Ovary (tissue), 9 donors: ENCODE data around the gene CEMP1. TPM values are rescaled to one million over a fixed set of nuclear protein-coding genes. Genes with fewer than 3 reads are reported as not detected.
A peak's percentile ranks its signal among the peaks of the same experiment; 100 is the strongest.
"Not testable (repeated sequence)": the region's sequence is repeated elsewhere in the genome, so short reads cannot be mapped to it uniquely, and the experiment has no call there.

ENCODE experiments used
- DNase-seq, 5 donors: peaks; one replicate each; pipeline ENCODE4 v3.0.0-alpha.2; 2019 to 2020
- H3K27ac ChIP-seq, 2 donors: fragments of 200-600 bp; one replicate each; pipeline versions ENCODE4 v1.5.1 to v1.8.0; 2019 to 2022
- H3K27me3 ChIP-seq: fragments of 200-600 bp; one replicate; pipeline ENCODE4 v1.8.0; 2022
- H3K36me3 ChIP-seq: fragments of 200-600 bp; sonication (generic); one replicate; pipeline ENCODE4 v1.5.1; 2019
- H3K4me1 ChIP-seq: one replicate; pipeline ENCODE4 v1.8.1; 2013; ENCODE audit warnings: mild to moderate bottlenecking, moderate library complexity; ENCODE audit not compliant: insufficient read depth
- H3K4me3 ChIP-seq: fragments of 200-600 bp; sonication (generic); one replicate; pipeline ENCODE4 v1.5.1; 2017
- H3K9me3 ChIP-seq, 2 donors: fragments of 200-600 bp in 1 of 2; sonication (generic) in 1 of 2; one replicate each; pipeline versions ENCODE4 v1.5.1 to v1.8.1; 2013 to 2019; ENCODE audit warnings: mild to moderate bottlenecking in 1 of 2, moderate library complexity in 1 of 2
- WGBS, 3 donors: extraction: QIAGEN DNeasy Blood & Tissue Kit in 1 of 3; methylation state at CpG; one replicate each; pipeline versions ENCODE4 v1.1.5 to v1.1.7; 2013 to 2017; 5-methylcytosine and 5-hydroxymethylcytosine counted together
- intact Hi-C, 4 donors: fragments of 100-400 bp; cut with DNase I; formaldehyde crosslinking; loops; one replicate each; pipeline versions ENCODE4 v1.11.0 to v1.15.1; 2022 to 2023
- polyA plus RNA-seq, 2 donors: library from polyadenylated mRNA; stranded (reverse); fragments of 200-250 nt in 1 of 2; fragments of 350-450 nt in 1 of 2; fragmentation: Illumina TruSeq in 1 of 2; extraction: RNeasy Lipid Tissue Mini Kit (QIAGEN cat#74804) in 1 of 2; gene quantifications; one replicate each; pipeline ENCODE4 v1.2.3, GENCODE V29; 2013 to 2014
- total RNA-seq, 7 donors: library from RNA; depleted of rRNA in 2 of 7; stranded (reverse); fragments of >200 nt in 2 of 7; fragmentation: NEBNext Ultra II Directional in 3 of 7; extraction: Animal tissue kit (Norgen Biotek cat#: 25700) in 3 of 7; gene quantifications; one replicate each; pipeline versions ENCODE4 v1.1.0 to v1.2.4, GENCODE V29; 2016 to 2023
- donor health status: DM: no; HTN: no; CAD: no; lungs with moderate emphysema.
- donor health status: DM: no; HTN: no; CAD: no.
- donor health status: Bipolar disorder and iron deficiency.
- donor health status: DM: yes; HTN: yes; CAD: no.
- donor health status: DM: no; HTN: no; CAD: no.
- donor health status: DM: yes; HTN: yes; CAD: no.

Gene CEMP1
- total and polyA plus RNA-seq, 9 donors = 0.33 to 1.0 (median 0.37) TPM; not detected in 4

- H3K27me3 ChIP-seq, H3K4me1 ChIP-seq, H3K9me3 ChIP-seq, H3K4me3 ChIP-seq, H3K27ac ChIP-seq, H3K36me3 ChIP-seq, intact Hi-C loops: not testable (repeated sequence)
- 45% methylated on average over 6 of the region's 15 CpGs; no CpG with 5 or more reads in 2 of the 3 donors for WGBS, 3 donors
- DNase-seq = peak in 1 of 5 donors; percentile 4
These were observed 25.9 kb upstream of the CEMP1 start for GRCh38 chr16:2557150-2557549.

GRCh38 chr16:2554709-2555425 is 23.7 kb upstream of the CEMP1 start:
- H3K9me3 ChIP-seq, DNase-seq, H3K36me3 ChIP-seq, H3K4me3 ChIP-seq, intact Hi-C loops, H3K27me3 ChIP-seq, H3K27ac ChIP-seq, H3K4me1 ChIP-seq: not testable (repeated sequence)
- no CpG with 5 or more reads among the region's 13 CpGs for WGBS, 3 donors

GRCh38 chr16:2551420-2551889 is 20.2 kb upstream of the CEMP1 start:
- H3K4me1 ChIP-seq, H3K36me3 ChIP-seq, DNase-seq, H3K4me3 ChIP-seq, H3K9me3 ChIP-seq, H3K27ac ChIP-seq, H3K27me3 ChIP-seq, intact Hi-C loops: not testable (repeated sequence)
- 57 to 74% (median 66%) methylated on average over 11 to 17 of the region's 17 CpGs for WGBS, 3 donors

- H3K36me3 ChIP-seq, H3K4me3 ChIP-seq, intact Hi-C loops, H3K4me1 ChIP-seq, H3K9me3 ChIP-seq, H3K27ac ChIP-seq, DNase-seq, H3K27me3 ChIP-seq: not testable (repeated sequence)
- WGBS, 3 donors = 57 to 78% methylated on average over 1 of the region's 14 CpGs; no CpG with 5 or more reads in 1 of the 3 donors
These were observed 19.2 kb upstream of the CEMP1 start for GRCh38 chr16:2550283-2550878.

GRCh38 chr16:2543771-2544170 is 12.6 kb upstream of the CEMP1 start:
- intact Hi-C loops, H3K27me3 ChIP-seq, H3K4me1 ChIP-seq, H3K9me3 ChIP-seq, H3K36me3 ChIP-seq, H3K27ac ChIP-seq, H3K4me3 ChIP-seq, DNase-seq: not testable (repeated sequence)
- WGBS, 3 donors = 89 to 93% (median 89%) methylated on average over 14 of the region's 14 CpGs

- H3K4me3 ChIP-seq, H3K27me3 ChIP-seq, H3K27ac ChIP-seq, H3K36me3 ChIP-seq, H3K9me3 ChIP-seq, intact Hi-C loops: not testable (repeated sequence)
- H3K4me1 ChIP-seq = peaks cover 11% of the 10 kb centered on the region
- peak in 1 of 5 donors; percentile 13 for DNase-seq
- 58 to 67% (median 62%) methylated on average over 6 of the region's 6 CpGs for WGBS, 3 donors
These were observed 10.2 kb upstream of the CEMP1 start for GRCh38 chr16:2541409-2541808.

GRCh38 chr16:2540912-2541311 is 9.7 kb upstream of the CEMP1 start:
- intact Hi-C loops, H3K36me3 ChIP-seq, H3K9me3 ChIP-seq, H3K27ac ChIP-seq, H3K4me3 ChIP-seq, H3K27me3 ChIP-seq: not testable (repeated sequence)
- DNase-seq = peak in 1 of 5 donors; percentile 11
- WGBS, 3 donors = 59 to 85% (median 64%) methylated on average over 2 to 4 of the region's 4 CpGs
- peaks cover 11% of the 10 kb centered on the region for H3K4me1 ChIP-seq

GRCh38 chr16:2539845-2540458 is 8.7 kb upstream of the CEMP1 start:
- H3K4me1 ChIP-seq = peaks cover 11% of the 10 kb centered on the region
- H3K27me3 ChIP-seq, H3K4me3 ChIP-seq, H3K36me3 ChIP-seq, H3K27ac ChIP-seq, H3K9me3 ChIP-seq, intact Hi-C loops: not testable (repeated sequence)
- 45 to 49% (median 48%) methylated on average over 14 of the region's 14 CpGs for whole genome bisulfite sequencing, 3 donors
- DNase-seq = peak in 3 of 5 donors; percentile 38 to 60 (median 42)

GRCh38 chr16:2539192-2539844 is 8.1 kb upstream of the CEMP1 start:
- H3K27ac ChIP-seq, intact Hi-C loops, H3K36me3 ChIP-seq, H3K27me3 ChIP-seq, H3K9me3 ChIP-seq: not testable (repeated sequence)
- peaks cover 11% of the 10 kb centered on the region for H3K4me1 ChIP-seq
- whole genome bisulfite sequencing, 3 donors = 79 to 84% (median 80%) methylated on average over 24 of the region's 24 CpGs
- peak overlapping the region; percentile 66 for H3K4me3 ChIP-seq
- peak in 1 of 5 donors; percentile 13 for DNase-seq
